SH-SY5Y (cell line): Measurements from ENCODE around the gene STXBP6.

Experiments used
- GATA2 ChIP-seq: IDR thresholded peaks from 2 replicates; pipeline ENCODE4 v1.6.1; 2011; ENCODE audit warnings: mild to moderate bottlenecking, low read depth, low read length
- GATA3 ChIP-seq: IDR thresholded peaks from 2 replicates; pipeline ENCODE4 v1.6.1; 2011; ENCODE audit warnings: low read depth, mild to moderate bottlenecking, low read length, moderate library complexity

The STXBP6 gene

GRCh38 chr14:24879661-24880386, 170.1 kb downstream of the STXBP6 start:
- no peak for TF ChIP-seq GATA3

- TF ChIP-seq GATA2: no peak
- TF ChIP-seq GATA3: no peak
Measured at GRCh38 chr14:24876996-24877395, 173.0 kb downstream of the STXBP6 start.

GRCh38 chr14:24875991-24876878, 173.7 kb downstream of the STXBP6 start:
- TF ChIP-seq GATA3 (no peak), GATA2 (no peak)

- no peak for TF ChIP-seq GATA3
- TF ChIP-seq GATA2: no peak
Measured at GRCh38 chr14:24875203-24875838, 174.6 kb downstream of the STXBP6 start.

GRCh38 chr14:24874514-24875202, 175.3 kb downstream of the STXBP6 start:
- TF ChIP-seq GATA2 (no peak), GATA3 (no peak)

- no peak for TF ChIP-seq GATA2
- TF ChIP-seq GATA3: no peak
Measured at GRCh38 chr14:24873551-24873950, 176.4 kb downstream of the STXBP6 start.

- no peak for TF ChIP-seq GATA3
- TF ChIP-seq GATA2: no peak
Measured at GRCh38 chr14:24870949-24871701, 178.8 kb downstream of the STXBP6 start.

GRCh38 chr14:24868389-24868788, 181.6 kb downstream of the STXBP6 start:
- TF ChIP-seq GATA2 (no peak), GATA3 (no peak)

GRCh38 chr14:24866067-24866639, 183.8 kb downstream of the STXBP6 start:
- TF ChIP-seq GATA2: no peak
- TF ChIP-seq GATA3: no peak

GRCh38 chr14:24863968-24864684, 185.8 kb downstream of the STXBP6 start:
- no peak for TF ChIP-seq GATA2
- no peak for TF ChIP-seq GATA3

GRCh38 chr14:24861083-24861630, 188.8 kb downstream of the STXBP6 start:
- TF ChIP-seq GATA2 (no peak), GATA3 (no peak)

- TF ChIP-seq GATA2: no peak
- no peak for TF ChIP-seq GATA3
Measured at GRCh38 chr14:24859559-24859958, 190.4 kb downstream of the STXBP6 start.
